Memory B cell (primary cell): ENCODE data around the gene EFL1.
"Not testable (repeated sequence)": the region's sequence is repeated elsewhere in the genome, so short reads cannot be mapped to it uniquely, and the experiment has no call there.

Experiments
- ATAC-seq: fragments of 150-1000 bp; cut with Tn5 transposase; 2 replicates; pipeline ENCODE4 v1.10.0; 2021; ENCODE audit warnings: low read depth, mild to moderate bottlenecking, moderate library complexity
- DNase-seq, 2 donors: peaks; one replicate each; pipeline ENCODE4 v3.0.0; 2022; ENCODE audit warnings: low spot score in 2 of 2
- H3K27ac Mint-ChIP-seq: one replicate; pipeline ENCODE4 v1.8.0; 2022; ENCODE audit warnings: mild to moderate bottlenecking, moderate library complexity, mixed read lengths
- H3K27me3 Mint-ChIP-seq: one replicate; pipeline ENCODE4 v1.8.0; 2022; ENCODE audit warnings: mixed read lengths
- H3K36me3 Mint-ChIP-seq: one replicate; pipeline ENCODE4 v1.8.0; 2022; ENCODE audit warnings: mild to moderate bottlenecking, mixed read lengths
- H3K4me1 Mint-ChIP-seq: one replicate; pipeline ENCODE4 v1.8.0; 2022; ENCODE audit warnings: mixed read lengths
- H3K4me3 Mint-ChIP-seq: one replicate; pipeline ENCODE4 v1.8.0; 2022; ENCODE audit warnings: mild to moderate bottlenecking, moderate library complexity, mixed read lengths
- H3K9me3 Mint-ChIP-seq: one replicate; pipeline ENCODE4 v1.8.0; 2022; ENCODE audit warnings: mixed read lengths

Gene EFL1

GRCh38 chr15:82298032-82298431 is 35.5 kb upstream of the EFL1 start:
- Mint-ChIP-seq H3K9me3 (no peaks in the 10 kb centered on the region), H3K27ac (no peak overlapping the region), H3K36me3 (no peaks in the 10 kb centered on the region), H3K4me3 (no peak overlapping the region), H3K4me1 (peaks cover 2% of the 10 kb centered on the region), H3K27me3 (peaks cover 5% of the 10 kb centered on the region)
- ATAC-seq (no peak), DNase-seq (no peak)

GRCh38 chr15:82297546-82297945 is 35.0 kb upstream of the EFL1 start:
- H3K4me1 Mint-ChIP-seq, result peaks cover 2% of the 10 kb centered on the region
- H3K9me3 Mint-ChIP-seq, result no peaks in the 10 kb centered on the region
- ATAC-seq, result no peak
- H3K27me3 Mint-ChIP-seq, result peaks cover 5% of the 10 kb centered on the region
- no peak for DNase-seq
- H3K4me3 Mint-ChIP-seq, result peak overlapping the region; percentile 1
- H3K27ac Mint-ChIP-seq, result no peak overlapping the region
- H3K36me3 Mint-ChIP-seq, result no peaks in the 10 kb centered on the region

- H3K9me3 Mint-ChIP-seq, result peaks cover 8% of the 10 kb centered on the region
- no peaks in the 10 kb centered on the region for H3K36me3 Mint-ChIP-seq
- H3K27ac Mint-ChIP-seq, result no peak overlapping the region
- H3K4me3 Mint-ChIP-seq, result no peak overlapping the region
- no peak for ATAC-seq
- peaks cover 2% of the 10 kb centered on the region for H3K4me1 Mint-ChIP-seq
- H3K27me3 Mint-ChIP-seq, result peaks cover 2% of the 10 kb centered on the region
- DNase-seq, result no peak
Measured at GRCh38 chr15:82294061-82294690, 31.6 kb upstream of the EFL1 start.

- Mint-ChIP-seq H3K4me3 (no peak overlapping the region), H3K9me3 (peaks cover 12% of the 10 kb centered on the region), H3K4me1 (peaks cover 5% of the 10 kb centered on the region), H3K27me3 (no peaks in the 10 kb centered on the region), H3K27ac (no peak overlapping the region), H3K36me3 (no peaks in the 10 kb centered on the region)
- ATAC-seq, result no peak
- no peak for DNase-seq
Measured at GRCh38 chr15:82292271-82292670, 29.7 kb upstream of the EFL1 start.

GRCh38 chr15:82288202-82288601 is 25.7 kb upstream of the EFL1 start:
- not testable (repeated sequence) for DNase-seq, H3K36me3 Mint-ChIP-seq, H3K4me3 Mint-ChIP-seq, ATAC-seq, H3K27me3 Mint-ChIP-seq
- Mint-ChIP-seq H3K4me1 (peaks cover 19% of the 10 kb centered on the region), H3K27ac (peak overlapping the region; percentile 33), H3K9me3 (peaks cover 12% of the 10 kb centered on the region)

- DNase-seq, H3K27me3 Mint-ChIP-seq, H3K27ac Mint-ChIP-seq, H3K36me3 Mint-ChIP-seq: not testable (repeated sequence)
- H3K4me3 Mint-ChIP-seq, result peak overlapping the region; percentile 27
- peaks cover 12% of the 10 kb centered on the region for H3K9me3 Mint-ChIP-seq
- ATAC-seq, result peak; percentile 75
- H3K4me1 Mint-ChIP-seq, result peaks cover 19% of the 10 kb centered on the region
Measured at GRCh38 chr15:82286475-82286874, 23.9 kb upstream of the EFL1 start.

- not testable (repeated sequence) for ATAC-seq, H3K27me3 Mint-ChIP-seq, H3K27ac Mint-ChIP-seq, H3K4me3 Mint-ChIP-seq, H3K9me3 Mint-ChIP-seq, H3K36me3 Mint-ChIP-seq, DNase-seq
- peaks cover 19% of the 10 kb centered on the region for H3K4me1 Mint-ChIP-seq
Measured at GRCh38 chr15:82284381-82284780, 21.8 kb upstream of the EFL1 start.

- ATAC-seq, H3K9me3 Mint-ChIP-seq, H3K4me3 Mint-ChIP-seq, H3K36me3 Mint-ChIP-seq, DNase-seq, H3K27ac Mint-ChIP-seq, H3K27me3 Mint-ChIP-seq: not testable (repeated sequence)
- H3K4me1 Mint-ChIP-seq, result peaks cover 15% of the 10 kb centered on the region
Measured at GRCh38 chr15:82282386-82282785, 19.9 kb upstream of the EFL1 start.

GRCh38 chr15:82281276-82281675 is 18.7 kb upstream of the EFL1 start:
- not testable (repeated sequence) for H3K9me3 Mint-ChIP-seq, H3K36me3 Mint-ChIP-seq, ATAC-seq, H3K27ac Mint-ChIP-seq, H3K4me1 Mint-ChIP-seq, H3K27me3 Mint-ChIP-seq, DNase-seq, H3K4me3 Mint-ChIP-seq

GRCh38 chr15:82275410-82275809 is 12.9 kb upstream of the EFL1 start:
- no peak overlapping the region for H3K27ac Mint-ChIP-seq
- no peak for DNase-seq
- peaks cover 8% of the 10 kb centered on the region for H3K36me3 Mint-ChIP-seq
- no peaks in the 10 kb centered on the region for H3K27me3 Mint-ChIP-seq
- H3K4me1 Mint-ChIP-seq, result no peaks in the 10 kb centered on the region
- no peaks in the 10 kb centered on the region for H3K9me3 Mint-ChIP-seq
- no peak overlapping the region for H3K4me3 Mint-ChIP-seq
- ATAC-seq, result no peak

GRCh38 chr15:82272154-82272553 is 9.6 kb upstream of the EFL1 start:
- Mint-ChIP-seq H3K27ac (no peak overlapping the region), H3K4me3 (no peak overlapping the region), H3K4me1 (peaks cover under 1% of the 10 kb centered on the region), H3K9me3 (no peaks in the 10 kb centered on the region), H3K36me3 (peaks cover 8% of the 10 kb centered on the region), H3K27me3 (no peaks in the 10 kb centered on the region)
- no peak for ATAC-seq
- DNase-seq, result no peak

- not testable (repeated sequence) for H3K27me3 Mint-ChIP-seq, ATAC-seq, H3K4me1 Mint-ChIP-seq, H3K36me3 Mint-ChIP-seq, H3K9me3 Mint-ChIP-seq, DNase-seq, H3K27ac Mint-ChIP-seq, H3K4me3 Mint-ChIP-seq
Measured at GRCh38 chr15:82268454-82268853, 5.9 kb upstream of the EFL1 start.

- not testable (repeated sequence) for ATAC-seq, H3K4me3 Mint-ChIP-seq, H3K27me3 Mint-ChIP-seq, H3K9me3 Mint-ChIP-seq, H3K36me3 Mint-ChIP-seq, DNase-seq, H3K27ac Mint-ChIP-seq
- H3K4me1 Mint-ChIP-seq, result peaks cover 14% of the 10 kb centered on the region
Measured at GRCh38 chr15:82267137-82267536, 4.6 kb upstream of the EFL1 start.

GRCh38 chr15:82263350-82263749 is 816 bp upstream of the EFL1 start:
- H3K9me3 Mint-ChIP-seq, result no peaks in the 10 kb centered on the region
- no peak for ATAC-seq
- peak overlapping the region; percentile 94 for H3K27ac Mint-ChIP-seq
- peaks cover 6% of the 10 kb centered on the region for H3K36me3 Mint-ChIP-seq
- H3K4me1 Mint-ChIP-seq, result peaks cover 28% of the 10 kb centered on the region
- DNase-seq, result no peak
- H3K27me3 Mint-ChIP-seq, result no peaks in the 10 kb centered on the region
- peak overlapping the region; percentile 95 for H3K4me3 Mint-ChIP-seq
